SK-N-SH treated with all-trans-retinoic acid at 6 μM for 48 hours (cell line): ENCODE results near the gene AKAP13.

ENCODE experiments used
- GLIS3 ChIP-seq: fragments of 250-450 bp; sonication (Bioruptor Pico); IDR thresholded peaks from 2 replicates; pipeline ENCODE4 v1.5.0; 2020; ENCODE audit warnings: mild to moderate bottlenecking, moderate library complexity
- PATZ1 ChIP-seq: fragments of 250-450 bp; sonication (Bioruptor Pico); IDR thresholded peaks from 2 replicates; pipeline ENCODE4 v1.8.0; 2020; ENCODE audit warnings: mild to moderate bottlenecking, moderate library complexity, borderline replicate concordance
- POU6F1 ChIP-seq: fragments of 250-450 bp; sonication (Bioruptor Pico); IDR thresholded peaks from 2 replicates; pipeline ENCODE4 v1.8.0; 2021; ENCODE audit warnings: low read depth, mild to moderate bottlenecking, moderate library complexity, borderline replicate concordance
- PPARA ChIP-seq: fragments of 250-450 bp; sonication (Bioruptor Pico); IDR thresholded peaks from 2 replicates; pipeline ENCODE4 v1.5.0; 2020; ENCODE audit warnings: mild to moderate bottlenecking, borderline replicate concordance
- SNAI2 ChIP-seq: fragments of 250-450 bp; sonication (Bioruptor Pico); IDR thresholded peaks from 2 replicates; pipeline ENCODE4 v1.5.0; 2020; ENCODE audit warnings: mild to moderate bottlenecking, moderate library complexity
- ZC3H10 ChIP-seq: fragments of 250-450 bp; sonication (Bioruptor Pico); IDR thresholded peaks from 2 replicates; pipeline ENCODE4 v1.5.1; 2021; ENCODE audit warnings: mild to moderate bottlenecking, moderate library complexity
- ZFP3 ChIP-seq: fragments of 250-450 bp; sonication (Bioruptor Pico); IDR thresholded peaks from 2 replicates; pipeline ENCODE4 v1.5.0; 2020; ENCODE audit warnings: mild to moderate bottlenecking, moderate library complexity
- ZFP30 ChIP-seq: fragments of 450-650 bp; formaldehyde crosslinking; IDR thresholded peaks from 2 replicates; pipeline ENCODE4 v1.5.0; 2022; ENCODE audit warnings: mild to moderate bottlenecking, moderate library complexity
- ZNF565 ChIP-seq: fragments of 450-650 bp; formaldehyde crosslinking; conservative IDR thresholded peaks from 2 replicates; pipeline ENCODE4 v1.5.0; 2020; ENCODE audit warnings: low read depth, mild to moderate bottlenecking, moderate library complexity

GRCh38 chr15:85588677-85589076, 208.3 kb downstream of the AKAP13 start:
- TF ChIP-seq PATZ1 (CRISPR knock-in tag) (no peak), ZNF565 (CRISPR knock-in tag) (no peak), SNAI2 (no peak), GLIS3 (CRISPR knock-in tag) (no peak), ZFP30 (CRISPR knock-in tag) (no peak), PPARA (CRISPR knock-in tag) (no peak), ZFP3 (CRISPR knock-in tag) (no peak), ZC3H10 (no peak), POU6F1 (CRISPR knock-in tag) (no peak)
